K562 (cell line): ENCODE data around the gene ANKS3.

Experiments
- CTCF ChIP-seq, 3 experiments: IDR thresholded peaks in 2 of 3; conservative IDR thresholded peaks in 1 of 3; 2 replicates each; pipeline ENCODE4 v1.5.1; 2011 to 2012; ENCODE audit warnings: low read length in 3 of 3, mild to moderate bottlenecking in 3 of 3, control low read depth in 2 of 3, improper control_type of control experiment in 1 of 3, inconsistent platforms in 1 of 3, low read depth in 1 of 3, mixed read lengths in 1 of 3, moderate library complexity in 1 of 3; ENCODE audit not compliant: insufficient read depth in 2 of 3
- MCM7 ChIP-seq, 2 experiments: fragments of 450-650 bp; IDR thresholded peaks; 2 replicates each; pipeline ENCODE4 v1.6.1; 2016 to 2018
- SMARCC2 ChIP-seq: fragments of 450-650 bp; IDR thresholded peaks from 2 replicates; pipeline ENCODE4 v1.6.1; 2017; ENCODE audit warnings: antibody characterized with exemption, moderate library complexity, mild to moderate bottlenecking, low read depth
- ZNF165 ChIP-seq: fragments of 250-450 bp; sonication (Bioruptor Pico); IDR thresholded peaks from 2 replicates; pipeline ENCODE4 v1.4.0; 2020; ENCODE audit warnings: borderline replicate concordance
- ZNF224 ChIP-seq: sonication (generic); formaldehyde crosslinking; IDR thresholded peaks from 2 replicates; pipeline ENCODE4 v1.8.0; 2022; ENCODE audit warnings: mild to moderate bottlenecking, missing genetic modification reagents
- TF ChIP-seq, protein P1 (sequence below): sonication (generic); formaldehyde crosslinking; IDR thresholded peaks from 2 replicates; pipeline ENCODE4 v1.8.1; 2023; ENCODE audit warnings: mild to moderate bottlenecking, missing genetic modification reagents

DNA sequence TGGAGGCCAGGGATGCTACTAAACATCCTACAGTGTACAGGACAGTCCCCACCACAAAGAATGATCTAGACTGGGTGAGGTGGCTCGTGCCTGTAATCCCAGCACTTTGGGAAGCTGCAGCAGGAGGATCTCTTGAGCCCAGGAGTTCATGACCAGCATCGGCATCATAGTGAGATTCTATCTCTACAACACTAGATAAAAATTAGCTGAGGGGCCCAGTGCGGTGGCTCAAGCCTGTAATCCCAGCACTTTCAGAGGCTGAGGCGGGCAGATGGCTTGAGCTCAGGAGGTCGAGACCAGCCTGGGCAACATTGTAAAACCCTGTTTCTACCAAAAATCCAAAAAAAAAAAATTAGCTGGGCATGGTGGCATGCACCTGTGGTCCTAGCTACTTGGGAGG lies 38.3 kb upstream of the ANKS3 start:
- TF ChIP-seq ZNF224 (CRISPR knock-in tag) (no peak), ZNF165 (CRISPR knock-in tag) (no peak), CTCF (IDR thresholded peaks at IDR 0.05 in 2 of 3, conservative IDR thresholded peaks at IDR 0.05 in 1 of 3; ENCODE audit: insufficient read depth in 2 of 3, low read depth in 1 of 3, low read length in 3 of 3) (no peak), SMARCC2 (no peak), MCM7 (IDR thresholded peaks at IDR 0.05) (no peak)
- TF ChIP-seq, protein P1, sequence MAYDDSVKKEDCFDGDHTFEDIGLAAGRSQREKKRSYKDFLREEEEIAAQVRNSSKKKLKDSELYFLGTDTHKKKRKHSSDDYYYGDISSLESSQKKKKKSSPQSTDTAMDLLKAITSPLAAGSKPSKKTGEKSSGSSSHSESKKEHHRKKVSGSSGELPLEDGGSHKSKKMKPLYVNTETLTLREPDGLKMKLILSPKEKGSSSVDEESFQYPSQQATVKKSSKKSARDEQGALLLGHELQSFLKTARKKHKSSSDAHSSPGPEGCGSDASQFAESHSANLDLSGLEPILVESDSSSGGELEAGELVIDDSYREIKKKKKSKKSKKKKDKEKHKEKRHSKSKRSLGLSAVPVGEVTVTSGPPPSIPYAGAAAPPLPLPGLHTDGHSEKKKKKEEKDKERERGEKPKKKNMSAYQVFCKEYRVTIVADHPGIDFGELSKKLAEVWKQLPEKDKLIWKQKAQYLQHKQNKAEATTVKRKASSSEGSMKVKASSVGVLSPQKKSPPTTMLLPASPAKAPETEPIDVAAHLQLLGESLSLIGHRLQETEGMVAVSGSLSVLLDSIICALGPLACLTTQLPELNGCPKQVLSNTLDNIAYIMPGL (CRISPR knock-in tag) = no peak
